Measurements from ENCODE around the gene PCDHB9.
"Not testable (repeated sequence)": the region's sequence is repeated elsewhere in the genome, so short reads cannot be mapped to it uniquely, and the experiment has no call there.

The PCDHB9 gene

DNA sequence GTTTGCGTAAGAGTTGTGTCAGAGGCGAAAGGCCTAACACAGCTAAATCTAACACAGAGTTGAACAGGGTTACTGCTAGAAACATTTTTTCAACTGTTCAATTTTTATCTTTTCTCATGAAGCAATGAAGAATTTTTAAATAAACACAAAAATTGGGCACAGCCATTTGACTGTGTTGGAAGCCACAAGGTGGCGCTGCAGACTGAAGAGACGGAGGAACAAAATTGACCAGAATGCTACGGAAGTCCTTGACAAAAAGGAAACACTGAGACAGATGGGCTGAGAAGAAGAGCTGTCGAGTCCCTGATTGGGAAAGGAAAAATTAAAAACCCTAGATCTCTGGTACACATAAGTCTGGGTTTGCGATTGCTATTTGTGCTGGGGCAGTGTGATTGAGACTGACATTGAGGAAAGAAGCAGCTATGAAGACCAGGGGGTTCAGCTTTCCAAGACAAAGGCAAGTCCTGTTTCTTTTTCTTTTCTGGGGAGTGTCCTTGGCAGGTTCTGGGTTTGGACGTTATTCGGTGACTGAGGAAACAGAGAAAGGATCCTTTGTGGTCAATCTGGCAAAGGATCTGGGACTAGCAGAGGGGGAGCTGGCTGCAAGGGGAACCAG lies at the start of gene PCDHB9:
Gene PCDHB9 (plus strand): TSS at position 265 of the 616 bp plus-strand sequence. CDS start 158 bp downstream, at position 423.
- no peak for DNase-seq (ENCODE audit: low spot score)

DNA sequence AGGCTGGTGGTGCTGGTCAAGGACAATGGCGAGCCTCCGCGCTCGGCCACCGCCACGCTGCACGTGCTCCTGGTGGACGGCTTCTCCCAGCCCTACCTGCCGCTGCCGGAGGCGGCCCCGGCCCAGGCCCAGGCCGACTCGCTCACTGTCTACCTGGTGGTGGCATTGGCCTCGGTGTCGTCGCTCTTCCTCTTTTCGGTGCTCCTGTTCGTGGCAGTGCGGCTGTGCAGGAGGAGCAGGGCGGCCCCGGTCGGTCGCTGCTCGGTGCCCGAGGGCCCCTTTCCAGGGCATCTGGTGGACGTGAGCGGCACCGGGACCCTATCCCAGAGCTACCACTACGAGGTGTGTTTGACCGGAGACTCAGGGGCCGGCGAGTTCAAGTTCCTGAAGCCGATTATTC lies 49.6 kb upstream of the PCDHB9 start:
- DNase-seq (ENCODE audit: low spot score) = not testable (repeated sequence)

DNA sequence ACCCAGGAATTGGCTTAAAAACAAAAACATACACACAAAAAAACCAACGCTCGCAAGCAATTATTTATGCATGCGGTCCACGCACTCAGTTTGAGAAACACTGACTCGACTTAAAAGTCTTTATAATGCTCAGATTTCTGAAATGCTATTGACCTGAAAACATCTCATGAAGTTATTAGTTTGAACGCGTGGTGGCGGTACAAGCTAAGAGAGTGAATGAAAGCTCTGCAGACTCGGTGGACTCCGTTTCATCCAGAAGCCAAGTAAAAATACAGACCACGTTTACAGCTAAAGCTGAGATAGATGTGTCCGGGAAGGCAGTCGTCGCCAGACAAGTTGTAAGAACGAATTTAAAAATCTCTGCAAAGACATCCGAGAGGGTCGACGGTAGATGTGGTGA lies 37.1 kb upstream of the PCDHB9 start, which contains the start of gene PCDHB6:
Gene PCDHB6 (plus strand): TSS at position 246 of the 400 bp plus-strand sequence. CDS start 201 bp downstream, outside the sequence.
- DNase-seq (ENCODE audit: low spot score) = peak; percentile 49

DNA sequence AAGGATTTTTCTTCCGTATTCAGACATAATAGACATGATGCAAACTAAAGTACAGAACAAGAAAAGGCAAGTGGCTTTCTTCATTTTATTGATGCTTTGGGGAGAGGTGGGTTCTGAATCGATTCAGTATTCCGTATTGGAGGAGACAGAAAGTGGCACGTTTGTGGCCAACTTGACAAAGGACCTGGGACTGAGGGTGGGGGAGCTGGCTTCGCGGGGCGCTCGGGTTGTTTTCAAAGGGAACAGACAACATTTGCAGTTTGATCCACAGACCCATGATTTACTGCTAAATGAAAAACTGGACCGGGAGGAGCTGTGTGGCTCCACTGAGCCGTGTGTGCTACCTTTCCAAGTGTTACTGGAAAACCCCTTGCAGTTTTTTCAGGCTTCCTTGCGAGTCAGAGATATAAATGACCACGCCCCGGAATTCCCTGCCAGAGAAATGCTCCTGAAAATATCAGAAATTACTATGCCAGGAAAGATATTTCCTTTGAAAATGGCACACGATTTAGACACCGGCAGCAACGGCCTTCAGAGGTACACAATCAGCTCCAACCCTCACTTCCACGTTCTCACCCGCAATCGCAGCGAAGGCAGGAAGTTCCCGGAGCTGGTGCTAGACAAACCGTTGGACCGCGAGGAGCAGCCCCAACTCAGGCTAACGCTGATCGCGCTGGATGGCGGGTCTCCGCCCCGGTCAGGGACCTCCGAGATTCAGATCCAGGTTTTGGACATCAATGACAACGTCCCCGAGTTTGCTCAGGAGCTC lies 36.6 kb upstream of the PCDHB9 start:
- DNase-seq (ENCODE audit: low spot score) = no peak

GRCh38 chr5:141150993-141151325 lies 36.0 kb upstream of the PCDHB9 start:
- no peak for DNase-seq (ENCODE audit: low spot score)

GRCh38 chr5:141151632-141152031 lies 35.3 kb upstream of the PCDHB9 start:
- DNase-seq (ENCODE audit: low spot score) = not testable (repeated sequence)

DNA sequence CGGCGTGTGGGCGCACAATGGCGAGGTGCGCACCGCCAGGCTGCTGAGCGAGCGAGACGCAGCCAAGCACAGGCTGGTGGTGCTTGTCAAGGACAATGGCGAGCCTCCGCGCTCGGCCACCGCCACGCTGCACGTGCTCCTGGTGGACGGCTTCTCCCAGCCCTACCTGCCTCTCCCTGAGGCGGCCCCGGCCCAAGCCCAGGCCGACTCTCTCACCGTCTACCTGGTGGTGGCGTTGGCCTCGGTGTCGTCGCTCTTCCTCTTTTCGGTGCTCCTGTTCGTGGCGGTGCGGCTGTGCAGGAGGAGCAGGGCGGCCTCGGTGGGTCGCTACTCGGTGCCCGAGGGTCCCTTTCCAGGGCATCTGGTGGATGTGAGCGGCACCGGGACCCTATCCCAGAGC lies 34.9 kb upstream of the PCDHB9 start:
- DNase-seq (ENCODE audit: low spot score) = not testable (repeated sequence)

GRCh38 chr5:141155540-141156374 lies 31.2 kb upstream of the PCDHB9 start:
- DNase-seq (ENCODE audit: low spot score) = no peak

GRCh38 chr5:141157356-141157755 lies 29.6 kb upstream of the PCDHB9 start:
- not testable (repeated sequence) for DNase-seq (ENCODE audit: low spot score)

DNA sequence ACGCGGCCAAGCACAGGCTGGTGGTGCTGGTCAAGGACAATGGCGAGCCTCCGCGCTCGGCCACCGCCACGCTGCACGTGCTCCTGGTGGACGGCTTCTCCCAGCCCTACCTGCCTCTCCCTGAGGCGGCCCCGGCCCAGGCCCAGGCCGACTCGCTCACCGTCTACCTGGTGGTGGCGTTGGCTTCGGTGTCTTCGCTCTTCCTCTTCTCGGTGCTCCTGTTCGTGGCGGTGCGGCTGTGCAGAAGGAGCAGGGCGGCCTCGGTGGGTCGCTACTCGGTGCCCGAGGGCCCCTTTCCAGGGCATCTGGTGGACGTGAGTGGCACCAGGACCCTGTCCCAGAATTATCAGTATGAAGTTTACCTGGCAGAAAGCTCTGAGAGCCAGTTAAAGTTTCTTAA lies 29.1 kb upstream of the PCDHB9 start:
- DNase-seq (ENCODE audit: low spot score) = not testable (repeated sequence)

DNA sequence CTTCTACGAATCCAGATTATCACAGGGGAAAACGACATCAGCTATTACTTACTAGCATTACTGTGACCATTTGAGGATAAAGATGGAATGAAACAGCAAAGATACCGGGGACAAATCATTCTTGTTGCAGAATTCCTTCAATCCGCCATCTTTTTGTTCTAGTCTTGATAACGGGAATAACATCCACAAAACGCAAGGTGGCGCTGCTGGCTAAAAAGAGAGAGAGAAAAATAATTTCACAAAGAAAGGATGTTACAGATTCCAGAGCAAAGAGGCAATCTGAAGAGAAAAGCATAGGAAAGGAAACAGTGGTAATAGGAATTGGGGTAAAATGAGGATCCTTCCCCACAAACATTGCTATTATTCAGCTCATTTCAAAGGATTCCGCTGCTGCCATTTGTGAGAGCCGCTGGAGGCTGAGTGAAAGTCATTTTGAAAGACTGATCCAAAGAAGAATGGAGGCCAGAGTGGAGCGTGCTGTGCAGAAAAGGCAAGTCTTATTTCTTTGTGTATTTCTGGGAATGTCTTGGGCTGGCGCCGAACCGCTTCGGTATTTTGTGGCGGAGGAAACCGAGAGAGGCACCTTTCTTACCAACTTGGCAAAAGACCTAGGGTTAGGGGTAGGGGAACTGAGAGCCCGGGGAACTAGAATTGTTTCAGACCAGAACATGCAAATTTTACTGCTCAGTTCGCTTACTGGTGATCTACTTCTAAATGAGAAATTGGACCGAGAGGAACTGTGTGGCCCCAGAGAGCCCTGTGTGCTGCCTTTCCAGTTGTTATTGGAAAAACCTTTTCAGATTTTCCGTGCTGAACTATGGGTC lies 14.4 kb upstream of the PCDHB9 start, which contains the start of gene PCDHB7:
Gene PCDHB7 (plus strand): TSS at position 264 of the 824 bp plus-strand sequence. CDS start 192 bp downstream, at position 456.
- DNase-seq (ENCODE audit: low spot score) = peak; percentile 38

GRCh38 chr5:141174291-141175104 lies 12.5 kb upstream of the PCDHB9 start:
- not testable (repeated sequence) for DNase-seq (ENCODE audit: low spot score)

- no peak for DNase-seq (ENCODE audit: low spot score)
Observed at GRCh38 chr5:141175933-141176332, 11.0 kb upstream of the PCDHB9 start.

DNA sequence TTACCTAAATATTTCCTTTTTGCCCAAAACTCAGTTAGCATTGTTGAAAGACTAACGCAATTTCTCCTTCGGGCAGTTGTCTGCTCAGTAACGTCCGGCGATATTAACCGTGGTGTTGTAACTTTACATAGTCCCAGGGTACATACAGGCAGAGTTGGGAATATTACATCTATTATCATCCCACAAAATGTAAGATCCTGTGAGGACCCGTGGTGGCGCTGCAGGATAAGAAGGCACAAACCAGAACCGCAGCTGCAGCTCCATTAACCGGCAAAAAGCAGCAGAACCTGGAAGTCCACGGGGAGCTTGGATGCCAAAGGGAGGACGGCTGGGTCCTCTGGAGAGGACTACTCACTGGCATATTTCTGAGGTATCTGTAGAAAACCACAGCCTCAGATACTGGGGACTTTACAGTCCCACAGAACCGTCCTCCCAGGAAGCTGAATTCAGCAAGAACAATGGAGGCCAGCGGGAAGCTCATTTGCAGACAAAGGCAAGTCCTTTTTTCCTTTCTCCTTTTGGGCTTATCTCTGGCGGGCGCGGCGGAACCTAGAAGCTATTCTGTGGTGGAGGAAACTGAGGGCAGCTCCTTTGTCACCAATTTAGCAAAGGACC lies 9.3 kb upstream of the PCDHB9 start, which contains the start of gene PCDHB8:
Gene PCDHB8 (plus strand): TSS at position 214 of the 615 bp plus-strand sequence. CDS start 245 bp downstream, at position 459.
- not testable (repeated sequence) for DNase-seq (ENCODE audit: low spot score)

GRCh38 chr5:141179371-141179770 lies 7.6 kb upstream of the PCDHB9 start:
- not testable (repeated sequence) for DNase-seq (ENCODE audit: low spot score)

DNA sequence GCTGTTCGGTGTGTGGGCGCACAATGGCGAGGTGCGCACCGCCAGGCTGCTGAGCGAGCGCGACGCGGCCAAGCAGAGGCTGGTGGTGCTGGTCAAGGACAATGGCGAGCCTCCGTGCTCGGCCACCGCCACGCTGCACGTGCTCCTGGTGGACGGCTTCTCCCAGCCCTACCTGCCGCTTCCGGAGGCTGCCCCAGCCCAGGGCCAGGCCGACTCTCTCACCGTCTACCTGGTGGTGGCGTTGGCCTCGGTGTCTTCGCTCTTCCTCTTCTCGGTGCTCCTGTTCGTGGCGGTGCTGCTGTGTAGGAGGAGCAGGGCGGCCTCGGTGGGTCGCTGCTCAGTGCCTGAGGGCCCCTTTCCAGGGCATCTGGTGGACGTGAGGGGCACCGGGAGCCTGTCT lies 7.1 kb upstream of the PCDHB9 start:
- not testable (repeated sequence) for DNase-seq (ENCODE audit: low spot score)

DNA sequence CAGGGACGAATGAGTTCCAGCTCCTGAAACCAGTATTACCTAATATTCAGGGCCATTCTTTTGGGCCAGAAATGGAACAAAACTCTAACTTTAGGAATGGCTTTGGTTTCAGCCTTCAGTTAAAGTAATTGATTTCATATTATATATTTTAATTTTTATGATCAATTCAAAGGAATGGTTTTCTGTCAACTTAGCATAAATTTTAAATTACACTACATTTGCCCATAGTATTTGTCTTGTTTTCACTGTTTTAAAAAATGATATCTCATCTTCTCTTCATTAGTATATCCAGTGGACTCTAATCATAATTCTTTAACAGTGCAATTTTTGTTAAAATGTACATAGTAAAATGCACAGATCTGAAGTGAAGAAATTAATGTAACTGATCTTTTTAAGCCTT lies 6.6 kb upstream of the PCDHB9 start:
- no peak for DNase-seq (ENCODE audit: low spot score)

- peak; percentile 47 for DNase-seq (ENCODE audit: low spot score)
Observed at GRCh38 chr5:141182248-141182647, 4.7 kb upstream of the PCDHB9 start, which contains the start of gene PCDHB16. TSS of gene PCDHB16 (plus strand) at chr5:141182387. CDS start at chr5:141182560, 173 bp downstream.

GRCh38 chr5:141184117-141184855 lies 2.7 kb upstream of the PCDHB9 start:
- DNase-seq (ENCODE audit: low spot score) = not testable (repeated sequence)
